ENCODE results near the gene PSG6. TPM values are rescaled to one million over a fixed set of nuclear protein-coding genes. Genes with fewer than 3 reads are reported as not detected.
"Not testable (repeated sequence)": the region's sequence is repeated elsewhere in the genome, so short reads cannot be mapped to it uniquely, and the experiment has no call there.

Gene PSG6
- polyA plus RNA-seq, 1 donor (not counting 4 experiments of a cell fraction or from before 2014, with no cell fraction given) = 0.45 TPM

GRCh38 chr19:42942187-42942789 lies 24.6 kb upstream of the PSG6 start:
- FAIRE-seq (no peak), DNase-seq (ENCODE audit: low read depth, low spot score) (no peak)
- TF ChIP-seq EZH2 (IDR thresholded peaks at IDR 0.05; ENCODE audit: low read length) = no peak
- peak; percentile 37 to 45 (median 39) for TF ChIP-seq CTCF (optimal IDR thresholded peaks at IDR 0.05 in 1 of 3, IDR thresholded peaks at IDR 0.05 in 1 of 3, conservative IDR thresholded peaks at IDR 0.05 in 1 of 3; ENCODE audit: extremely low read depth in 1 of 3, insufficient read depth in 2 of 3, low read length in 3 of 3)
- dilution Hi-C loops (cut with MboI; ENCODE audit: extremely low pct_ligation_motif_present, low sequenced_read_pairs) = no loop called here
- Histone ChIP-seq H3K27ac (ENCODE audit: control insufficient read depth, insufficient read depth, low read length) (no peak overlapping the region), H3K27me3 (ENCODE audit: control insufficient read depth, extremely low read depth, insufficient read depth, low read length) (no peaks in the 10 kb centered on the region), H2AFZ (ENCODE audit: control insufficient read depth, low read length) (no peak overlapping the region), H3K79me2 (ENCODE audit: control insufficient read depth, insufficient read depth, low read length) (no peaks in the 10 kb centered on the region), H3K36me3 (ENCODE audit: control insufficient read depth in 2 of 2, extremely low read depth in 1 of 2, insufficient read depth in 2 of 2, low read length in 2 of 2) (no peaks in the 10 kb centered on the region), H3K4me3 (ENCODE audit: control insufficient read depth in 2 of 3, extremely low read depth in 1 of 3, insufficient read depth in 2 of 3, low read depth in 1 of 3, low read length in 3 of 3) (no peak overlapping the region), H3K9ac (ENCODE audit: control insufficient read depth, extremely low read depth, insufficient read depth, low read length) (no peak overlapping the region), H4K20me1 (ENCODE audit: control insufficient read depth, extremely low read depth, insufficient read depth, low read length) (no peaks in the 10 kb centered on the region), H3K9me1 (ENCODE audit: control insufficient read depth, extremely low read depth, insufficient read depth, low read length) (no peaks in the 10 kb centered on the region), H3K9me3 (ENCODE audit: control insufficient read depth, low read depth, low read length) (no peaks in the 10 kb centered on the region), H3K4me2 (ENCODE audit: control insufficient read depth, extremely low read depth, insufficient read depth, low read depth, low read length) (no peak overlapping the region), H3K4me1 (ENCODE audit: control insufficient read depth, extremely low read depth, insufficient read depth, low read length) (no peaks in the 10 kb centered on the region)

GRCh38 chr19:42937107-42937506 lies 19.4 kb upstream of the PSG6 start, which contains the start of gene PSG7:
TSS of gene PSG7 (minus strand) at chr19:42937207. CDS start at chr19:42937076, 131 bp downstream.
- FAIRE-seq; H3K27ac ChIP-seq (ENCODE audit: control insufficient read depth, insufficient read depth, low read length); dilution Hi-C loops (cut with MboI; ENCODE audit: extremely low pct_ligation_motif_present, low sequenced_read_pairs): not testable (repeated sequence)

GRCh38 chr19:42934726-42935125 lies 17.0 kb upstream of the PSG6 start:
- H3K36me3 ChIP-seq (ENCODE audit: control insufficient read depth in 2 of 2, extremely low read depth in 1 of 2, insufficient read depth in 2 of 2, low read length in 2 of 2); H3K79me2 ChIP-seq (ENCODE audit: control insufficient read depth, insufficient read depth, low read length); H3K9ac ChIP-seq (ENCODE audit: control insufficient read depth, extremely low read depth, insufficient read depth, low read length); DNase-seq (ENCODE audit: low read depth, low spot score); H3K27ac ChIP-seq (ENCODE audit: control insufficient read depth, insufficient read depth, low read length); H3K9me1 ChIP-seq (ENCODE audit: control insufficient read depth, extremely low read depth, insufficient read depth, low read length); H3K27me3 ChIP-seq (ENCODE audit: control insufficient read depth, extremely low read depth, insufficient read depth, low read length); FAIRE-seq; H4K20me1 ChIP-seq (ENCODE audit: control insufficient read depth, extremely low read depth, insufficient read depth, low read length); H3K9me3 ChIP-seq (ENCODE audit: control insufficient read depth, low read depth, low read length); H3K4me2 ChIP-seq (ENCODE audit: control insufficient read depth, extremely low read depth, insufficient read depth, low read depth, low read length); H2AFZ ChIP-seq (ENCODE audit: control insufficient read depth, low read length); H3K4me3 ChIP-seq (ENCODE audit: control insufficient read depth in 2 of 3, extremely low read depth in 1 of 3, insufficient read depth in 2 of 3, low read depth in 1 of 3, low read length in 3 of 3); dilution Hi-C loops (cut with MboI; ENCODE audit: extremely low pct_ligation_motif_present, low sequenced_read_pairs): not testable (repeated sequence)
- H3K4me1 ChIP-seq (ENCODE audit: control insufficient read depth, extremely low read depth, insufficient read depth, low read length) = peaks cover 20% of the 10 kb centered on the region

More at GRCh38 chr19:42937107-42937506, 19.4 kb upstream of the PSG6 start, which contains the start of gene PSG7:
- not testable (repeated sequence) for DNase-seq (ENCODE audit: low read depth, low spot score); H3K36me3 ChIP-seq (ENCODE audit: control insufficient read depth in 2 of 2, extremely low read depth in 1 of 2, insufficient read depth in 2 of 2, low read length in 2 of 2); H2AFZ ChIP-seq (ENCODE audit: control insufficient read depth, low read length); H3K9me1 ChIP-seq (ENCODE audit: control insufficient read depth, extremely low read depth, insufficient read depth, low read length); H3K9me3 ChIP-seq (ENCODE audit: control insufficient read depth, low read depth, low read length); H3K79me2 ChIP-seq (ENCODE audit: control insufficient read depth, insufficient read depth, low read length); H3K4me2 ChIP-seq (ENCODE audit: control insufficient read depth, extremely low read depth, insufficient read depth, low read depth, low read length); H4K20me1 ChIP-seq (ENCODE audit: control insufficient read depth, extremely low read depth, insufficient read depth, low read length); H3K9ac ChIP-seq (ENCODE audit: control insufficient read depth, extremely low read depth, insufficient read depth, low read length); H3K27me3 ChIP-seq (ENCODE audit: control insufficient read depth, extremely low read depth, insufficient read depth, low read length); H3K4me3 ChIP-seq (ENCODE audit: control insufficient read depth in 2 of 3, extremely low read depth in 1 of 3, insufficient read depth in 2 of 3, low read depth in 1 of 3, low read length in 3 of 3)
- H3K4me1 ChIP-seq (ENCODE audit: control insufficient read depth, extremely low read depth, insufficient read depth, low read length) = peaks cover 18% of the 10 kb centered on the region

GRCh38 chr19:42934183-42934582 lies 16.5 kb upstream of the PSG6 start:
- H3K4me2 ChIP-seq (ENCODE audit: control insufficient read depth, extremely low read depth, insufficient read depth, low read depth, low read length); H3K9me1 ChIP-seq (ENCODE audit: control insufficient read depth, extremely low read depth, insufficient read depth, low read length); H3K9me3 ChIP-seq (ENCODE audit: control insufficient read depth, low read depth, low read length); DNase-seq (ENCODE audit: low read depth, low spot score); dilution Hi-C loops (cut with MboI; ENCODE audit: extremely low pct_ligation_motif_present, low sequenced_read_pairs); H3K36me3 ChIP-seq (ENCODE audit: control insufficient read depth in 2 of 2, extremely low read depth in 1 of 2, insufficient read depth in 2 of 2, low read length in 2 of 2); H3K79me2 ChIP-seq (ENCODE audit: control insufficient read depth, insufficient read depth, low read length); FAIRE-seq; H4K20me1 ChIP-seq (ENCODE audit: control insufficient read depth, extremely low read depth, insufficient read depth, low read length); H3K4me3 ChIP-seq (ENCODE audit: control insufficient read depth in 2 of 3, extremely low read depth in 1 of 3, insufficient read depth in 2 of 3, low read depth in 1 of 3, low read length in 3 of 3); H2AFZ ChIP-seq (ENCODE audit: control insufficient read depth, low read length); H3K27me3 ChIP-seq (ENCODE audit: control insufficient read depth, extremely low read depth, insufficient read depth, low read length): not testable (repeated sequence)
- Histone ChIP-seq H3K4me1 (ENCODE audit: control insufficient read depth, extremely low read depth, insufficient read depth, low read length) (peaks cover 20% of the 10 kb centered on the region), H3K27ac (ENCODE audit: control insufficient read depth, insufficient read depth, low read length) (peak overlapping the region; percentile 82), H3K9ac (ENCODE audit: control insufficient read depth, extremely low read depth, insufficient read depth, low read length) (peak overlapping the region; percentile 58)
